Nucleus accumbens (tissue), 56 donors: ENCODE data around the gene TIMM17B.
"Not testable (repeated sequence)": the region's sequence is repeated elsewhere in the genome, so short reads cannot be mapped to it uniquely, and the experiment has no call there.

Experiments
- DNase-seq, 56 donors: peaks; one replicate each; lab custom pipeline; 2025; lab: John Stamatoyannopoulos, UW

TIMM17B gene

DNA sequence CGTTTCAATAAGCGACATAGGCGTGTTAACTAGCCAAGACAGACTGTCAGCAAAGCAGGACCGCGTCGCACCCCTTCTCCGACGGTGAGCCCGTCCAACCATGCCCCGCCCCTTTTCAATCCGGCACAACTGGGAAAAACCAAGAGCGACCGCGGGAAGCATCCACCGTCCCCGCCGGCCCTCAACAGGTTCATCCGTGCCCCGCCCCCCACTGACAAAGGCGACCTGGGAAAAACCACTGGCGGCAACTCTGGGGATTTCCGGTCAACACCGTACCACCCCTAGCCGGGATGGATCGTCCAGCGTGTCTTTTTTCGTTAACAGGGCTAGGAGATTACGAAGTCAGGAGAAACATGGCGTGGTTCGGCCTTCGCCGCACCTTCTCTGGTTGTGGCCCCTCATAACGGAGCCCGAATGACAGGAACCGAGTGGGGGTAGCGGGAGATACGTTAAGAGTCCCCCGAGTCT is 377 bp downstream of the TIMM17B start:
- peak in 49 of 56 donors; percentile 12 to 81 (median 55) for DNase-seq

DNA sequence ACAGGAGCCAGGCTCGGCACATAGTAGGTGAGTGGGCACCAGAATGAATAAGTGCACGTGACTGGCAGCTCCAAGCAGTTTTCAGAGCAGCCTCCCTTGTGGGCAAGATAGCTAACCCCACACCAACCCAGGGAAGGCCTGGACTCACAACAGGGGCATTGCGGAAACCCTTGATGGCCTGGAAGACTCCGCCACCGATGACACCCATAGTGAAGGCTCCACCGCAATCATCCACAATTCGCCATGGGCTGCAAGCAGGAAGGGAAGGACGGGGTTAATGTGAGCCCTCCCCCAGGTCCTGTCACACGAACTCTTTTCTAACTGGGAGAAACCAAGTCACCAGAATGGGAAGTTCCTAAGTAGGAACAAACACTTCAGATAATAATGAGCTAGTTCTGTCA is 957 bp downstream of the TIMM17B start:
- peak in 10 of 56 donors; percentile 1 to 45 (median 10) for DNase-seq

DNA sequence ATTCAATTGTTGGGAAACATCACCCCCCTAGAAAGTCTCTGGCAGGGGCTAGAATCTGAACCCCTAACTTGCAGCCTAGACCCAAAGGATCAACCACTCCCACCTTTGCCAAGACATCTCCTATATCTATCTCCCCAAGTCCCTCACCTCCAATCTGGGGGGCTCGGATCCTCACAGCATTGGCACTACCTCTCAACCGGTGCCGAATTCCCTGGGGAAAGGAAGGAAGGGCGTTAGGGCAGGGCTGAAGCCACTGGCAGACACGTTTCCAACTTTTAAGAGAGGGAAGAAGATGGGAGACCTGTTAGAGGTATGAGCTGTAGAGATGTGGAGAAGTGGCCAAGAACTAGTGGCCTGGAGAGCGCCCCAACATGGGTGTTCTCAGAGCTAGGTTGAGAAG is 2.7 kb downstream of the TIMM17B start:
- DNase-seq, result no peak

- DNase-seq, result no peak
These were observed 3.8 kb downstream of the TIMM17B start for GRCh38 chrX:48893556-48894348.

DNA sequence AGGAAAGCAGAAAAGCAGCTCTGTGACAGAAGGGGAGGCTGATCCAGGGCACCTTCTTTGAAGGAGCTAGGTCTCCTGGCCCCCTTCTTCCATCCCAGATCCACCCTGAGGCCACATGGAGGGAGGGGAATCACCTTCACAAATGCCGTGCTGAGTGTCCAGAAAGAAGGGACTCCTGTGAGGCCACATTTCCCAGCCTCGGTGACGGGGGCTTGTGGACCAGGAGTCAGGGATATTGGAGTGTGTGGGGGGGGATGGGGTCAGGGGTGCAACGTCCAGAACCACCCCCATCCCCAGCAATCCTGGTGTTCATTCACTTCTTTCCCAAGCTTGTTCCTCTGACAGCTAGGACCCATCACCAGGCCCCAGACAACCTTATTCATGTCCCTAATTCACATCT is 4.7 kb downstream of the TIMM17B start:
- DNase-seq, result no peak

DNA sequence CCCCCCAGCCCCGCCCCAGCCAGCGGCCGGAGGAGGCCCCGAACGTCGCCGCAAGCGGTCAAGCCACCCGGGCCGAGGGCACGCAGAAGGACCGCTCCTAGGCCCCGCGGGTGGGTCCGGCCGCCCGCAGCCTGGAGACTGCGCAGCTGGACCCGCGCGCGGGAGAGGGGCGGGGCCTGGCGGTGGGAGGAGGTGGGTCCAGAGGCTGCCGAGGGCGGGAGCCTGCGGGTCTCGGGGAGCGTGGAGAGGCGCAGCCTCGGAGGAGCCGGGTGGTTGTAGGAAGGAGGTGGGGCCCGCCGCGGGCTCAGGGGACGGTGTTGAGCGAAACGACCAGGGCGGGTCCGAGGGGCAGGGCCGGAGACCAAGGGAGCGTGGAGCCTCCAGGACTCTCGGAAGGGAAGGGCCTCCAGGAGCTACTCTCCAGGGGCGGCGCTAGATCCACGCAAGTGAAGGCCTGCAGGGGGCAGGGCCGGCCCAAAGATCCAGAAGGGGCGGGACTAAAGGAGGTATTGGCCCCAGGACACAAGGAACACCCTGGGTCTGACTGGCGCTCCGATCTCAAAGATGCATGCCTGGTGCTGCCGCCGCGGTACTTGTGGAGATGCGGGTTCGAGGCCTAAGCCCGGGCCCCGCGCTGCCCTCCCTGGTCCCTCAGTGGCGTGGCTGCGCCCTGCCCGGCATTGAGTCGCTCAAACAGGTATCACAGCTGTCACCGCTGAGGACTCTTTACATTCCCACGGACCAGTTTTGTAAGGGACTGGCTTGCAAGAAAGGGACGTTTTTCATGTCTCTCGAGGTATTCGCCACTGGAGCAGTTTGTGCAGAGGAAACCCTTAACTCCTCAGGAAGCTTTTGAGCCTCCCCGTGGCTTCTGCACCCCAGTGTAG is 5.9 kb downstream of the TIMM17B start:
- DNase-seq, result peak; percentile 3 to 86 (median 68)

GRCh38 chrX:48890934-48891401 is 6.6 kb downstream of the TIMM17B start:
- DNase-seq, result peak in 11 of 56 donors; percentile 11 to 47 (median 35)

DNA sequence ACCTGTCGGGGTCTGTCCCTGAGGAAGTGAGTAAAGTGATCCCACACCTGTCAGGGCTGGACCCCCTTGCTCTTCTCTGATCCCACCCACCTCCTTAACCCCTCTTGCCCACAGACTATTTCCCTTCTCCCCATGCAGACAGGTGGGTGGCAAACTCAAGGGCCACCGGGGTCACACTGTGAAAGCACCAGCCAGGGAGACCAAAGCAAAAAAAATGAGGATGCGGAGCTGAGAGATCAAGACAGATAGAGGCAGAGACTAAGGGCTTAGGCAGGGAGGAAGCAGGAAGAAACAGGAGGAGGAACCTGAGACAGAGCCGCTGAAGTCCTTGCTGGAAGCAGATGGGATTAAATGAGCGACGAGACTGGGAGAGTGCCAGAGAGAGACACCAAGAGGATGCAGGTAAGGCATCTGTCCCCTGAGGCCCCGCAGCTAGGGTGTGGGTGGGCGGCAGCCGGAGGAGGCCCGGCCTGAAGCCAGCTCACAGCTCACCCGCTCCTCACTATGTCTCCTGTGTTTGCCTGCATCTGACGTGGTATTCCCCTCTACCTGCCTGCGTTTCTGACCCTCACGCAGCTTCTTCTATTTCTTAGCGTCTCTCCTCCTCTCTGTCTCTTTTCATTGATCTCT is 7.2 kb downstream of the TIMM17B start:
- peak in 18 of 56 donors; percentile 0 to 34 (median 8) for DNase-seq

- not testable (repeated sequence) for DNase-seq
These were observed 11.0 kb downstream of the TIMM17B start for GRCh38 chrX:48886586-48886985.

GRCh38 chrX:48883729-48884128 is 13.8 kb downstream of the TIMM17B start:
- no peak for DNase-seq

GRCh38 chrX:48876944-48877343 is 20.6 kb downstream of the TIMM17B start:
- DNase-seq, result not testable (repeated sequence)

DNA sequence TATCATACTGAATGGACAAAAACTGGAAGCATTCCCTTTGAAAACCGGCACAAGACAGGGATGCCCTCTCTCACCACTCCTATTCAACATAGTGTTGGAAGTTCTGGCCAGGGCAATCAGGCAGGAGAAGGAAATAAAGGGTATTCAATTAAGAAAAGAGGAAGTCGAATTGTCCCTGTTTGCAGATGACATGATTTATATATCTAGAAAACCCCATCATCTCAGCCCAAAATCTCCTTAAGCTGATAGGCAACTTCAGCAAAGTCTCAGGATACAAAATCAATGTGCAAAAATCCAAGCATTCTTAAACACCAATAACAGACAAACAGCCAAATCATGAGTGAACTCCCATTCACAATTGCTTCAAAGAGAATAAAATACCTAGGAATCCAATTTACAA is 25.6 kb downstream of the TIMM17B start:
- DNase-seq, result not testable (repeated sequence)

GRCh38 chrX:48864210-48864609 is 33.4 kb downstream of the TIMM17B start:
- DNase-seq, result no peak

GRCh38 chrX:48854898-48855297 is 42.7 kb downstream of the TIMM17B start:
- DNase-seq, result no peak

DNA sequence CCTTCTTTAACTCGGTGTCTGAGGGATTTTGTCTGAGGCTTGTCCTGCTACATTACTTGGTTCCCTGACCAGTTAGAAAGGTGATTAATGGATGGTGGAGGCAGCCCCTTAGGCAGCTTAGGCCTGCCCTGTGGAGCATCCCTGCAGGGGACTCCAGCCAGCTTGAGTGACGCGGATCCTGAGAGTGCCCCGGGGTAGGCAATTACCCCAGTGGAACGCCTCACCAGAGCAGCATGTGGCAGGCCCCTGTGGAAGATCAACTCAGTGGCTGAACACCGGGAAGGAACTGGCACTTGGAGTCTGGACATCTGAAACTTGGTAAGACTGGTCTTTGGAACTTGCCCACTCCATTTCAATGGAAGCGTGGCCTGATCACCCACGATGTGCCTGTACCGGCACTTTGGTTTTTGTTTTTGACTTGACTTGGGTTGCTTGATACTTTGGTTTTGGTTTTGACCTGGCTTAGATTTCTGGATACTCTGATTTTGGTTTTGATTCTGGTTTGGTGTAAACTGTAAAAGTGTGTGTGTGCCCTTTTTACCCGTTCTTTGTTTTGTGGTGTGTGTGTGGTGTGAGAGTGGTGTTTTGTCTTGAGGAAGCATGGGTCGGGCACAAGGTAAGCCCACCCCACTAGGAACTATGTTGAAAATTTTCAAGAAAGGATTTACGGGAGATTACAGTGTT is 43.3 kb downstream of the TIMM17B start:
- DNase-seq, result not testable (repeated sequence)

DNA sequence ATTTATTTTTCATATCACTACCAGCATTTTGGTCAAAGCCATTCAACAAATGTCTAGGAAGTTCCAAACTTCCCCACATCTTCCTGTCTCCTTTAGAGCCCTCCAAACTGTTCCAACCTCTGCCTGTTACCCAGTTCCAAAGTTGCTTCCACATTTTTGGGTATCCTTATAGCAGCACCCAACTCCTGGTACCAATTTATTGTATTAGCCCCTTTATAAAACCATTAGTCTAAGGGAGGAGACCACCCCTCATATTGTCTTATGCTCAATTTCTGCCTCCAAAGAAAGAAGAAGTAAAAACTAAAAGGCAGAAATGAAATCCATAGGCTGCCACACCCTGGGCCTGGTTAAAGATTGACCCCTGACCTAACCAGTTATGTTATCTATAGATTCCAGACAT is 44.1 kb downstream of the TIMM17B start:
- DNase-seq, result not testable (repeated sequence)

DNA sequence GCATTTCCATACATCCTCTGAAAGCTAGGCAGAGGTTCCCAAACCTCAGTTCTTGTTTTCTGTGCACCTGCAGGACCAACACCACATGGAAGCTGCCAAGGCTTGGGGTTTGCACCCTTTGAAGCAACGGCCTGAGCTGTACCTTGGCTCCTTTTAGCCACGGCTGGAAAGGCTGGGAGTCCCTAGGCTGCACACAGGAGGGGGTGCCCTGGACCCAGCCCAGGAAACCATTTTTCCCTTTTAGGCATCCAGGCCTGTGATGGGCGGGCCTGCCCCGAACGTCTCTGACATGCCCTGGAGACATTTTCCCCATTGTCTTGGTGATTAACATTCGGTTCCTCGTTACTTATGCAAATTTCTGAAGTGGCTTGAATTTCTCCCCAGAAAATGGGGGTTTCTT is 44.7 kb downstream of the TIMM17B start:
- DNase-seq, result no peak

DNA sequence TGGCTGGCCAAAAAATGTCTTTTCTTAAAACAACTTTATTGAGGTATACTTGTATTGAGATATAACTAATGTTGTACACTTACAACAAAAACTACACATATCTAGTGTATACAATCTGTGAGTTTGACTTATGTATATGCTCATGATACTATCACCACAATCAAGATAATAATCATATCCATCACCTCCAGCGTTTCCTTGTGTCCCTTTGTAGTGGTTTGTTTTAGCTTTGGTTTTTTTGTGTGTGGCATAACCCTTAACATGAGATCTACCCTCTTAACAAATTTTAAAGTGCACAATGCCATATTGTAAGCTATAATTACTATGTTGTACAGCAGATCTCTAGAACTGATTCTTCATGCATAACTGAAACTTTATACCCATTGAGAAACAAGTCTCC is 48.7 kb downstream of the TIMM17B start:
- no peak for DNase-seq
